Measurements from ENCODE around the gene WNT5A.
A peak's percentile ranks its signal among the peaks of the same experiment; 100 is the strongest.

WNT5A gene

DNA sequence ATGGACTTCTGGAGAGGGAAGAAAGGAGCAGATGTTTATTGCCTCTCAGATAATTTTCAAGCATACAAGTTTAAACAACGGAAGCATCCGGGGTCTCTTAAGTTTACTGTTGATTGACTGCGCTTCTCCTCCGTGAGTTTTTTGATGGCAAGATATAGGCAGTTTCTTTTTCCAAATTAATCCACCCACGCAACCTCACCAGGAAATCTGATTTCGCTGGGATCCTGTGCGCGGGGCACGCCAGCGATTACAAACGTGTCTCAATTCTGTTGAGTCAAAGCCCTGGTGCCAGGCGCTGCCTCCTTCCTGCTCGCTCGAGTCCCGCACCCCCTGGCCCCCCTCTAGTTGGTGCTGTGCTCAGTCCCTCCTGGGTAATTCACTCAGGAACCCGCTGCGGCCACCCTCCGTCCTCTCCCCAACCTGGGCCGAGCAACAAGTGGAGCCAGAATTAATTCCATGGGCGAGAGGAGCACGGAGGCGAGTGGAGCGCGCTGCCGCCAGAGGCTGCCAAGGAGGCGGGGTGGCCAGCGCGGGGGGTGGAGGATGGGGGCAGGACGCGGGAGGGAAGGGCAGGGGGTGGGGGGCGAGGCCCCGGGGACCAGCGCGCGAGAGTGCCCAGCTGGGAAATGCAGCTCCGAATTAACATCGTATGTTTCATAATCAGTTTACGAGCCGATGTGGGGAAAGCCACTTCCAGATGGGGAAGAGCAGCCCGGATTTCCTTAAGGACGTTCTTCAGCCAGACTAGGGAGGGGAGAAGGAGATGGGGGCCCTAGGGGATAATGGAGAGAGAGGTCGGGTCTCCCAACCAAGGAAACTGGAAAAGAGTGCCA, 6.0 kb downstream of the WNT5A start:
- DNase-seq = peak; percentile 78

DNA sequence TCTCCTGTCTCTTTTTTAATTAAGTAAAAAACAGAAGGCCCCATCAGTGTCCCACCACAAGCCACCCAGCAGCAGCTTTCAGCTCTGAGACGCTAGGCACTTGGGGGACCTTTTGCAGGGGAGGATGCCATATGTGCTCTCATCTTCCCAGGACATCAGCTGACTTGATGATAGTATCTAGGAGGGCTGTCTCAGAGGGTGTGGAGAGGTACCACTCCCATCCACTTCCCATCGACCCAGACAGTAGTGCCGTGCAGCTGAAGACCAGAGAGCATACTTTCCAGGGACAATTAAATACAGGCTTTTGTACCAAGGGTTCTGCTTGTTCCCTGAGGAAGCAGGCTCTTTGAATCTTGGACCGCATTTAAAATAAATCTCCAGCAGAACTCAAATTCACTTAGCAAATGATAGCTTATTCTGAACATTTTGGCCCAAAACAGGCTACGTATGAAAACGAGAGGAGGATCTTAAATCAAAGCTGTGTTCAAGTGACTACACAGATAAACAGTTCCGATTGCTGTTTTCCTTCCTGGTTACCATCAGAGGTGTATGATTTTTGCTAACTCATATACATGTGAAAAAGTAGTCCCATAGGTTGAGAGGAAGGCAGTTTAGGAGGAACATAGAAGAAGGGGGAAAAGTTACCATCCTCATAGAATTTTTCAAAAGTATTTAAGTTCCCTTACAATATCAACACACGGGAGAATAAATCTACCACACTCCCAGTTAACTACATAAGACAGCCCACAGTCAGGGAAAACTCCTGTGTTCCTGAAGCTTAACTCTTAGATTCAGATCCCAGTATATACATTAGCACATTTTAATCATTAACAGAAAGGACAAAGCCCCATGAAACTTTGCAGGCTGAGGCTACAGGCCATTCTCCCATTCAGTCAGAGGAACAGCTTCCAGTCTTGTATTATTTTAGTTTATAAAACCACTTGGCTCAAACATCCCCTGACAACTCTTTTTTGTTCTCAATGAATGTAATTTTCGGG, 9.5 kb downstream of the WNT5A start:
- peak; percentile 44 for DNase-seq

DNA sequence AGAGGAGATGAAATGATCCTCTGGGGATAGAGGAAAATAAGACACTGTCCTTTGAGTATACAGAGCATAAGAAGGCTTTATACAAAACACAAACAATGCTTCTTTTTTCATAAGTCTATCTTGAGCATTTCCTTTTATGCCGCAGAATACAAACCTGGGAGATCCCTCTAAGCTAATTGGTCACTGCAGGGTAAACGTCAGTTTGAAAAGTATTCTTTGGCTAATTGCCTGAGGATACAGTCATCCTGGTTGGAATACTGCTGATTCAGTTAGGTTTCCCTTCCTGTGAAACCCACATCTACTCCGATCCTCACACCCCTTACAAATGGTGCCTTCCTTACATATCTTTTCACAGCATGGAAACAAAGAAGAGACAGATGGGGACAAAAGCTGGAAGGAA, 10.6 kb downstream of the WNT5A start:
- DNase-seq = peak; percentile 94

DNA sequence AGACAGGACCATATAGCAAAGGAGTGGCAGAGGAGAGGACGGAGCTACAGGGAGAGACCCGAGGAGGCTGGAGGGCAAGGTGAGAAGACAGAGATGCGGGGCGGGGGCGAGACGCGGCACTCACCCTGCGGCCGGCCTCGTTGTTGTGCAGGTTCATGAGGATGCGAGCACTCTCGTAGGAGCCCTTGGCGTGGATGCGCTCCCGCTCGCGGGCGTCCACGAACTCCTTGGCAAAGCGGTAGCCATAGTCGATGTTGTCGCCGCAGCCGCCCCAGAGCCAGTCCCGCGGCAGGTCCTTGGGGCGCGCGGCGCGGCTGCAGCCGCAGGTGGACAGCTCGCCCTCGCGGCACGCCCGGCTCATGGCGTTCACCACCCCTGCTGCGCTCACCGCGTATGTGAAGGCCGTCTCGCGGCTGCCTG, 12.9 kb downstream of the WNT5A start:
- DNase-seq = no peak

DNA sequence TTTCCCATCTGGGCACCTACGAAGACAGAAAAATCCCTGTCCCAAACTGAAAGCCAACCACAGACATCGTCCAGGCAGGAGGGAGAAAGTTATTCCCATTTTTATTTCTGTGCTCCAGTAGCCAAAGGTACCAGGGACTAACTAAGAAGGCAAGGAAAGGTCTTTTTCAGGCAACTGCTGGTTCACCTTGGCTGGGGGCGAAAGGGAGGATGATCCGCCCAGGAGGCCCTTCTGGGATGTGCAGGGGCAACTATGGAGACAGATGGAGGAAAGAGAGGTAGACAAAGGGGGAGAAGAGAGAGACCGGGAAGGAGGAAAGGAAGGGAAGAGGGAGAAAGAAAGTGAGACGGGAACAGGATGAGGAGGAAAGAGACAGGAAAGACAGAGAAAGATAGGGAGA, 13.3 kb downstream of the WNT5A start:
- DNase-seq = no peak

DNA sequence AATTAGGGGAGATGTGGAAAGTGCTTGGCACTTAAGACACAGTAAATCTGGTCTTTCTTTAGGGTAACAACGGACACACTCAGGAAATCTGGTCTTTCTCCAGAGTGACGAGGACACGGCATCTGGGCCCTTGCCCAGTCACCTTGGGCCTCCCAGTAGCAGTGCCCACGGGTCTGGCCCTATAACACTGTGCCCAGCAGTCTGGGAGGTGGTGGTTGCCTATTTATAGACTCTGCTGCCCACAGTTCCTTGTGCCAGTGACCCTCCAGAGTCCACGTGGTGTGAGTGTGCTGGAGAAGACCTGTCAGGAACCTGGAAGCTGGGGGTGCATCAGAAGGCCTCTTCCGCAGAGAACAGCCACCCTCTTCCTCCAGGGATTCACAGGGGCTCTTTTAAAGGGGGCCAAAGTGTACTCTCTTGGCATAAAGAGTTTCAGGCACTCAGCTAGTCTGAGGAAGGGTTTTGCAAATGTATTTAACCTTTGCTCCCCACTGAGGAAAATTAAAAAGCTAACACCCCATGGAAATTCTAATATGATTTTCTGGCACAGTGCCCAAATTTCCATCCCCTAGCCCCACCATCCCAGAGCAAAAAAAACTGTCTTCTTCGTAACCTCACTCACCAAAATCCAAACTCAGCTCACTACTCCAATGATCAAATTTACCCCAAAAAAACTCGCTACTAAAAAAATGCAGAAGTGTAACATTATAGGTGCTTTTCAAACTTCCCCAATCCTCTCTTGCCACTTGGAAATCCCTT, 15.4 kb downstream of the WNT5A start:
- no peak for DNase-seq

DNA sequence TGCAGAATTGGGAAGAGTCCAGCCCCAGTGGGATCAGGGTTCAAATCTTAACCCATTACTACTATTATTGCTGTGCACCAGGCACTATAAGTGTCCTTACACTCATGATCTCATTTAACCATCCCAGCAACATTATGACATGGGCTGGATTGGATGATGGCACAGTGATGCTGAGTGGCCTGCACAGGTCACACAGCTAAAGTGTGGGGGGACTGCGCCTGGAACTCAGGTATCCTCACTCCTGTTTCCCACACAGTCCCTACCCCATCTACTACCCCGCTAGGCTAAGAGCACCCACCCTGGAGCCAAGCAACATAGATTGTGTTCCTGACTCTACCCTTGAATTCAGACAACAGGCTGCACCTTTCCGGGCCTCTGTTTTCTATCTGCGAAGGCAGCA, 16.0 kb downstream of the WNT5A start:
- DNase-seq = no peak

DNA sequence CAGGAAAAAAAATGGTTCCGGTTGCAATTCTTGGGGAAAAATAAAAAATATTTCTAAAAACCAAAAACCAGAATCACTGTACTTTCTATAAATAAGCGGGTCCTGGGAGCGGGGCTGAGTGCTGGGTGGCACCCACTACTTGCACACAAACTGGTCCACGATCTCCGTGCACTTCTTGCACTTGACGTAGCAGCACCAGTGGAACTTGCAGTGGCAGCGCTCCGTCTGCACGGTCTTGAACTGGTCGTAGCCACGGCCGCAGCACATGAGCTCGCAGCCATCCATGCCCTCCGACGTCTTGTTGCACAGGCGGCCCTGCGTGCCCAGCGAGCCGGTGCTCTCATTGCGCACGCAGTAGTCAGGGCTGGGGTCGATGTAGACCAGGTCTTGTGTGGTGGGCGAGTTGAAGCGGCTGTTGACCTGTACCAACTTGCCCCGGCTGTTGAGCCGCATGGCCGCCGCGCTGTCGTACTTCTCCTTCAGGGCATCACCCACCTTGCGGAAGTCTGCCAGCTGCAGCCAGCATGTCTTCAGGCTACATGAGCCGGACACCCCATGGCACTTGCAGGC, 17.1 kb downstream of the WNT5A start:
- DNase-seq = no peak

DNA sequence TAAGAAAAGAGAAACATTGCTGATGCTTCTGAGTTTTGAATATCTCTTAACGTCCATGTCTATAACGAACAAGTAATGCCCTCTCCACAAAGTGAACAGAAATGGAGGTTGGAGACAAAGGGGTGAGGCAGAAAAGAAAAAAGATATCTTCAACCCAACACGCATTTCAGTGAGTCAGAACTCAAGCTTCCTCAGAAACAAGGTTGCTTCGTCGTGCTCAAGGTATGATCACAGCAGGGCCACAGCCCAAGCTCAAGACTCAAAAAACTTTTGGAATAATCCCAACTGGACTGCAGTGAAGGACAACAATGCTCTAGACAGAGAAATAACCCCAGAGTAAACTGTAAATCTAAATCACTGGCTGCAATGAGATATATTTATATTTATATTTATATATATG, 18.9 kb downstream of the WNT5A start:
- DNase-seq = peak; percentile 86

DNA sequence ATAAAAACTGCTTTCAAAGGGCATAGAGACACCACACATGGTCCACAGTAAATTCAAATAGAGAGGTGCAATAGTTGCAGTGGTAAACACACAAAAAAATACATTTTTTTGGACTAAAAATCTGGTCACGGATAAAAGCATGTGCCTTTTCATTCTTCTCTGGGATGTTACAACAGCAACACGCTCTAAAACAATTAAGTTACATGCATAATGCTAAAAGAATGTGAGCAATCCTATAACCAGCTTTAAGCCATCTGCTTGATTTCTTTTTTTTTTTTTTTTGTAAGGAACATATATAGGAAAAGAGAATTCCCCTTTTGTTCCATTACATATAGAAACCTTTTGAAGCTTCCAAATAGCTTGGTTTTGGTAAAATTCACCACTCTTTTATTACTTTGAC, 20.0 kb downstream of the WNT5A start:
- DNase-seq = peak; percentile 86

DNA sequence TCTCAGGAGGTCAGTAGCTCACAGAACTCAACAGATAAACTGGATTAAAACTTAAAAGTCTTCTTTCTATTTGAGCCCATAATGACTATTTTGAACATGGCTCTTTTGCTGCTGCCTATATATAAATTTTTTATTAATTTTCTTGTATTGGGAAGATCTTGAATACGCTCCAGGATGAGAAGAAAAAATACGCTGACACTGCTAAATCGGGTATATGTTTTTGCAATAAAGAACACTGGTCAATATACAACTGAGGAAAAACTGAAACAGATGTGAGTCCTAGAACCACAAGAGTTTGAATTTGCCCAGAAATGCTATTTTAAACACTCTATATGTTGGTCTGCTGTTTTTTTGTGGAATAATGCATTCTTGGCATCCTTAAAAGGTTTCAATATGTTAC, 20.6 kb downstream of the WNT5A start:
- DNase-seq = no peak

DNA sequence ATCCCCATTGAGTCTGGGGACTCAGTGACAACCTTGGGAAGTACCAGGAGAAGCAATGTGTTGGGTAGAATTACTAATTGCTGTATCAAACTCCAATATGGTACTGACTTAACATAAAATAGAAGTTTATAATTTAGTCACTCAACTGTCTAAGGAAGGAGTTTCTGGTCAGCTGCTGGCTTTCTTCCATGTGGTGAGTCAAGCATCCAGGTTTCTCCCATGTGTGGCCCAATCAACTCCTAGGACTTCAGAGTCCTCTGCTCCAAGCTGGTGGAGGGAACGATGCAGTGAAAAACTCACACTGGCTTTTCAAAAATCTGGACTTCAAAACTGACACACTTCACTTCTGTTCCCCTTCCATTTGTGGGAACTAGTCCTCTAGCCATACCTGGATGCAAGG, 25.2 kb downstream of the WNT5A start:
- peak; percentile 81 for DNase-seq

DNA sequence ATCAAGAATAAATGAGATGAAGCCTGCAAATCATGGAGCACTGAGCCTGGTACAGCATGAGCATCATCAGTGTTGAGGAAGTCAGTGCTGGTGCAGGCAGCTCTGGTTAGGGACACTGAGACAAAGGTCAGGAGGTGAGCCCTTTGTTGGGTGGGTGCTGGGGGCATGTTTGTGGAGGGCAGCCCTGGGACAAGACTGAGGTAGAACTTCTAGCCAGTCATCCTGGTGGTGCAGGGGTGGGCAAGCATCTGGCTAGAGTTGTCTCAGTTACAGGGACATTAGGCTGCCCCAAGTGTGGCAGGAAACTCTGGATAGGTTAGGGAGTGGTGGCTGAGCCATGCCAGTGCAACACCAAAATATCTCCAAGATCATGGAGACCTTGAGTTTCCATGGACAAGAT, 27.3 kb downstream of the WNT5A start:
- DNase-seq = no peak

DNA sequence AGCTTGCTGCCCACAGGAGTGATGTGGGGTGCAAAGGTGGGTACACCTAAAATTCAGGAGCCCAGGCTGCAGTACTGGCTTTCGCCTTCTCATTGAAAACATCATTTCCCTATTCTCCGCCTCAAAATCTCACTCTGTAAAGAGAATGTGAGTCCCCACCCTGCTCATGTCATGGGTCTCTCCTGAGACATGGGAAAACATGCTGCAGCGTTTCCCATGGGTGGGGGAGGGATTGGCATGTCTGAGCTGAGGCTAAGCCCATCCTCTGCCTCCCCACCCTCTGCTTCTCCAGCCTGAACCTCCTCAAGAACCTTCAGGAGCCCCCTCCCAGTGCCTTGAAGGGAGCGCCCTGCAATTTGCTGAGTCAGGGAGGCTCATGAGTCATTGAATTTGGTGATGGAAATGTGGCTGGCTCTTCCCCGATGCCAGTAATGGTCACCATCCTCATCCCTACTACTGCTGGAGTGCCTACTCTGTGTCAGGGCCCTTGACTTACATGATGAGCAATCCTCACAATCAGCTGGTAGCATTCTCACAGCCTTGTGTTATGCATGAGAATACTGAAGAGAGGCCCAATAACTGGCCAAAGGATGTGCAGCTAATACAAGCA, 28.8 kb downstream of the WNT5A start:
- peak; percentile 51 for DNase-seq

DNA sequence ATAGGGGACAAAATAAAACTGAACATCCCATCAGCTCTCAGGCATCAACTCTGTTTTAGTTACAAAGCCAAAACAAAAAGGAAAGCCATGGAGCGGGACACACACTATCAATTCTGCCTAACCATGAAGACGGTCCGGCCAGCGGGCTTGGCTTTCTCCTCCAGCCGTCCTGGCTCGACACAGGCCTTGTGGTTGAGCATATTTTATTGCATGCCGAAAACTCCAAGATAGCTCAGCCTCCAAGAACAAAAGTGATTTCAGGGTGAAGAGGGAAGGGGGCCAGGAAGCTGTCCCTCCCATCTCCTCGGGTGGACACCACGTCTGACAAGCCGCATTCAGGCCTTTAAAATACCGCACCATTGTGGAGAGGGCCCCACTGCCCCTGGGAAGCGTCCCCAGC, 31.2 kb downstream of the WNT5A start:
- no peak for DNase-seq

DNA sequence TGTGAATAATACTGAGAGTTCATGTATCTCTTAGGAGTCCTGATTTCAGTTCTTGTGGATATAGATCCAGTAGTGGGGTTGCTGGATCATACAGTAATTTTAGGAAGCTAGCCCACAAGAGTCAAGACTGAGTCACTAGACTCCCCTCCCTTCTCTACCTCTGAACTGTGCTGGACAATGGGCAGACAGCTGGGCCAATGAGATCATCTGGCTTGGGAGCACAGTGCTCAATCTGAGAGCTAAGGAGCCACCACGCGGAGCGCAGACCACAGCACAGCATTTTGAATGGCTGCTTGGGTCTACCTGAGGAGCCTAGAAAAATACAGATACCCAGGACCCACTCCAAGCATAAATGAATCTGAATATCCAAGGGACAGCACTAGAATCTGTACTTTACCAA, 32.5 kb downstream of the WNT5A start:
- DNase-seq = peak; percentile 24

DNA sequence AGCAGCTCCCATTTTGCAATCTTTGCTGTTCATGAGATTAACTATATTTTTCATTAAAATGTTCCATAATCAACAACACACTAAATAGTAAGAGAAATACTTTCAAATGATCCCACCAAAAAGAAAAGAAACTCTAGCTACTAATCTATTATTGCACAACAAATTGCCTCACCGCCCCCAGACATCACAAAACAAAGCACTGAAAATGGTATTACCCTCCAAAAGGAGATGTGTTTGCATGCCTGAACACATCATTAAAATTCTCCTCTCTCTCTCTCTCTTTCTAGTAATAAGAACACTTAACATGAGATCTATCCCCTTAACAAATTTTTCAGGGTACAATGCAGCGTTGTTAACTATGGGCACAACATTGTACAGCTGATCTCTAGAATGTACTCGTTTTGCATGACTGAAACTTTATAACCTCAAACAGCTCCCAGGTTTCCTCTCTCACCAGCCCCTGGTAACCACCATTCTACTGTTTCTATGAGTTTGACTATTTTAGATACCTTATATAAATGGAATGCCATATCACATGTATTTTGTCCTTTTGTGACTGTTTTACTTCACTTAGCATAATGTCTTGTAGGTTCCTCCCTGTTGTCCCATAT, 33.1 kb downstream of the WNT5A start:
- DNase-seq = no peak

DNA sequence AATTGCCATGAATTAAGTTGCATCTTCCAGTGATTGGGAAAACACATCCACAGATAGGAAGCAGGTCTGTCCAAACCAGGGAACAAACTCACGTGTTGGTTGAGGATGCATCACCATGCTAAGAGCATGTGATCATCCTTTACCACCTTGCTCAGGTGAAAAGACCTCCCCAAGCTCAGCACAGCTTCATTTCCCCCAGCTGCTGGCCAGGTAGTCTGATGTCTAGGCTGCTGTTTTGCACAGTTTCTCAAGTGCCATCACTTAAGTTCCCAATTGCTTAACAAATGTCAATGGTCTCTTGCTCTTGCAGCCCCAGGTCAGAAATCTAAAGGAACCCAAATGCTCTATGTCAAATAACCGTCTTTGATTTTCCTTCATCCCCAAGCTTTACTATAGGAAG, 34.2 kb downstream of the WNT5A start:
- DNase-seq = no peak

DNA sequence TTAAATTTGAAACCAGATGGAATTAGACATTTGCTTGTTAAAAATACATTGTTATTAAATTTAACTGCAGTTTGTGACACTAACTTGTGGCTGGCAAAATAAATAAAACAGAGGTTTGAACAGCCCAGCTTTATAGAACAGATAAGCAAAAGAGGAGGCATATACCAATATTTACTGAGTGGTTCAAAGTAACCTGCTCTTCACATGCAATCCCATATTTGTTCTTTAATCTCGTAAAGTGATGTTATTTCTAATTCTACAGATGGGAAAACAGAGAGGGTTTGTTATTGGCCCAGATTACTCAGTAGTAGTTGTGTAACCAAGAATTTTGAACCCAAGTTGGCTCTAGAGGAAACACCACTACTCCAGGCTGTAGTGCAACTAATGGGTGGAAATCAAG, 37.6 kb downstream of the WNT5A start:
- no peak for DNase-seq

DNA sequence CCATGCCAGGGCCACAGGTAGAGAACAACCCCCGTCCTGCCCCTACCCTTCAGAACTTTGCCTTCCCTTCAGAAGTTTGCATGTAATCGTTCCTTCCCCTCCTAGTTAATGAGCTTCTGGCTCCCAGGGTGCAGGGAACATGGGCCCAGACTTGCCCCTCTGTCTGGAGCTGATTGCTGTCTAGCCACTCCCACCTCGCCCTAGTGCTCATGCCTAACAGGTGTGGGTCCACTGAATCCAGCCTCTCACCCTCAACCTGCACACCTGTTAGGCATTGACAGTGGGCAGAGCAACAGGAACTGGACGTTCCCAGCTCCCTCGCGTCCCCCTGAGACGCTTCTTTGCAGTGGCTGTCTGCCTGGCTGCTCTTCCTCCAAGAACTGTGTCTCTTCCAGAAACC, 40.3 kb downstream of the WNT5A start:
- DNase-seq = no peak

DNA sequence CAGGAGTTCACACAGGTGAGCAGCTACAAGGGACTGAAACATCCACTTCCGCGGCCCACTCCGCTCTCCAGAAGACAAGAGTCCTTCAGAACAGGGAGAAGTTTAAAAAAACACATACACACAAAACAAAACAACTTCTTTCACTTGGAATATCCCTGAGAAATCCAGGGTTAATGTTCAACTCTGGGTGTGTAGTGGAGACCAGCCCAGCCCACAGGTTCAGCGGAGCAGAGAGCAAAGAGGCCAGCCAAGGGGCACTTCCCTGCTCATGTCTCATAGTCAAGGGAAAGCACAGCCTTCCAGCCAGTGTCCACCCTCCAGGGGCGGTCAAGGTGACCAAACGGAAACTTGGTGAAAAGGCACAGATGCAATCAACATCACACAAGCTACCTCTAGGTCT, 41.6 kb downstream of the WNT5A start:
- no peak for DNase-seq

DNA sequence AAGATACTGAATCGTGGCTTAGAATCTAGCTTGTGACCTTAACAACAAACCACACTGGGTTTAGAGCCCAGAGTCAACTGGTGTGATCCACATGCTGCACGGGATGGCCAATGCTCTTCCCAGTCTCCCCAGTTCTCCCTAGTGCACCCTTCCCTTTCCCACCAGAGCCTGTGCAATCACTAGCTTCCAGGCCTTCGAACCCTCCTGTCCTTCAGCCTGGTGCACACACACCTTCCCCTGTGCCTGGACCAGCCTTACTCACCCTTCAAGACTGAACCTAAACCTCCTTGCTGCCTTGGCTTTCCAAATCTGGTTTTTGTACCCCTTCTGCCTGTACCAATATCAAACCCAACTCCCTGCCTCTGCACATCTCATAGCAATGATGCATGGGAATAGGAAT, 43.8 kb downstream of the WNT5A start:
- DNase-seq = no peak

Measured in fibroblast of skin of right biceps (primary cell).